T-helper 2 cell treated with Interferon-gamma antibody and Interleukin-4, amounts not matched to agents 5 μg/mL and 100 μg/mL, for 36 hours (primary cell): ENCODE results near the gene TREML4.

Experiments used
- DNase-seq: peaks from one replicate; pipeline ENCODE4 v3.0.0; 2021; ENCODE audit warnings: low spot score
- H3K27ac Mint-ChIP-seq: one replicate; pipeline ENCODE4 v1.8.0; 2021; ENCODE audit warnings: mild to moderate bottlenecking, mixed read lengths
- H3K27me3 Mint-ChIP-seq: one replicate; pipeline ENCODE4 v1.8.0; 2021; ENCODE audit warnings: low read depth, mixed read lengths
- H3K36me3 Mint-ChIP-seq: one replicate; pipeline ENCODE4 v1.8.0; 2021; ENCODE audit warnings: low read depth, mixed read lengths
- H3K4me1 Mint-ChIP-seq: one replicate; pipeline ENCODE4 v1.8.0; 2021; ENCODE audit warnings: low read depth, mixed read lengths
- H3K4me3 Mint-ChIP-seq: one replicate; pipeline ENCODE4 v1.8.0; 2022; ENCODE audit warnings: mild to moderate bottlenecking, moderate library complexity, mixed read lengths
- H3K9me3 Mint-ChIP-seq: one replicate; pipeline ENCODE4 v1.8.0; 2021; ENCODE audit warnings: mixed read lengths

TREML4 gene

DNA sequence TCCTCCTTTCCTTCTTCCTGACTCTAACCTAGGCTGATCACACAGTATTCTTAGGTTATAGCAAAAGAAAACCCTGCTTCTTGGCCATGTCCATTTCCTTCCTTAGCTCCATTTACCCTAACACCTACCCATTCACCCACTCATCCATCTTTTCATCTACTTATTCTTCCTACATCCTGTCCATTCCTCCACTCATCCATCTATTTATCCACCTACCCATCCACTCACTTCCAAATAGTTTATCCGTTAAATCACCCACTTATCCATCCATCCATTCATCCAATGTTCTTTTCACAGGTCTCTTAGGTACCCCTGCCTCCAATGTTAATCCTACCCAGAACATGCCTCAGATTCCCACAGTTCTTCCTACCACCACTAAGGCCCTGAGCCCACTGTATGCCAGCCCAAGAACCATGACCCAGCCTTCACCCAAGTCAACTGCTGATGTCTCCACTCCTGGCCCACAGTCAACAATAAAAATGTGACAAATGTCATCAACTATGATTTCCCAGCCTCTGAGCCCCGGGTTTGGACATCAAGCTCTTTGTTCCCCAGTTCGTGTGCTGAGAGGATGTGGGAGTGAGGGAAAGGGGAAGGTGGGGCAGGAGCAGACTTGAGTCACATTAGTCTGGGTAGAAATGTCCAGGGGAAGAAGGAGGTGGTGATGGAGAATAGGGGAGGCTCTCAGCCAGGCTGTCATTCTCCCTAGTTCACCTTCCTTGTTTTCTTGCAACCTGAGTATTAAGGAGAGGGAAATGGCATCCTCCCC lies 24.4 kb downstream of the TREML4 start:
- Mint-ChIP-seq H3K9me3 (no peaks in the 10 kb centered on the region), H3K27me3 (peaks cover 12% of the 10 kb centered on the region), H3K36me3 (no peaks in the 10 kb centered on the region), H3K4me1 (peaks cover 16% of the 10 kb centered on the region), H3K27ac (no peak overlapping the region), H3K4me3 (no peak overlapping the region)
- DNase-seq, result no peak

- no peak overlapping the region for H3K4me3 Mint-ChIP-seq
These were observed 27.0 kb downstream of the TREML4 start for GRCh38 chr6:41255110-41255509.

DNA sequence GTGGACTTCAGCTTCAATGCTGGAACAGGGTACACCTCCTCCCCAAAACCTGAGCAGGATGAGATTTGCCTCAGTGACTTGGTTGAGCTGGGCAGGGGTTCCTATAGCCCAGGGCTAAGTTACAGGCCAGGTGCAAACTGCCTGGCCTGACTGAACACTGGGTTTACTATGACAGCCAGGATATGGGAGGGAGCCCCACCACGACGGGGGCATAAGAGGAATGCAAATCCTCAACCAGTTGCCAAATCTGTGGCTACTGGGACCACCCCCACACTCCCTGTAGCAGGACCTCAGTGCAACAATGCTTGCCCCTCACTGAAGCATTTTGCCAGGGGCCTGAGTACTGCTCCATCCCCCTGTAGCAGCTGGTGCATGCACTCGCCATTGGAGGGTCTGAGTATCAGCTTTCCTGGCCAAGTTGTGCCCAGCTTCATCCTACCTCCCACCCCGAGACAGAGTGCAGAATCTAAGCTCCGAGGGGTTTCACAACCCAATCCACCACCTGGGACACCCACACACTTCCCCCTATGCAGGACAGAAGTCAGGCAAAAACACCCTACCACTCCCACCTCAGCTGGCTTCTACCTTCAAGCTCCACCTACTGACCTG lies 27.6 kb downstream of the TREML4 start:
- no peak for DNase-seq
- Mint-ChIP-seq H3K27ac (no peak overlapping the region), H3K9me3 (peaks cover 8% of the 10 kb centered on the region), H3K4me1 (peaks cover 5% of the 10 kb centered on the region), H3K27me3 (peaks cover 16% of the 10 kb centered on the region), H3K4me3 (no peak overlapping the region), H3K36me3 (no peaks in the 10 kb centered on the region)

More at GRCh38 chr6:41255110-41255509, 27.0 kb downstream of the TREML4 start:
- no peak for DNase-seq
- Mint-ChIP-seq H3K4me1 (peaks cover 5% of the 10 kb centered on the region), H3K27me3 (peaks cover 16% of the 10 kb centered on the region), H3K27ac (no peak overlapping the region), H3K9me3 (peaks cover 2% of the 10 kb centered on the region), H3K36me3 (no peaks in the 10 kb centered on the region)

DNA sequence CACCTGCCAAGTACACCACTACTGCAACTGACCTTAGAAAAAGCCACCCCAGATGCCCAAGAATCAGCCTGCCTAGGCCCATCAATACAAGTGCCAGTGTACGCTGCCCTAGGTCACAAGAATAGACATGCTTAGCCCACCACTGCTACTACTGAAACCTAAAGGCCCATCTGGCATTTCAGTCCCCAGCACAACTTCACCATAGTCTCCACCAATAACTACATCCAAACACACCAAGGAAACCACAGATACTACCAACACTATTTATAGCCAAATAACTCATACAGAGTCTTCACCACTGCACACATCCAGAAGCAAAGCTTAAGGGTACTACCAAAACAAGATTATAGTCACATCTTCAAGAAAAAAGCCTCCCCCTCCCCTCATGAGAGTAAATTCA lies 28.2 kb downstream of the TREML4 start:
- peaks cover 16% of the 10 kb centered on the region for H3K27me3 Mint-ChIP-seq
- H3K4me1 Mint-ChIP-seq, result peaks cover 5% of the 10 kb centered on the region
- no peaks in the 10 kb centered on the region for H3K36me3 Mint-ChIP-seq
- no peak for DNase-seq
- H3K4me3 Mint-ChIP-seq, result no peak overlapping the region
- peaks cover 12% of the 10 kb centered on the region for H3K9me3 Mint-ChIP-seq
- no peak overlapping the region for H3K27ac Mint-ChIP-seq

- Mint-ChIP-seq H3K36me3 (no peaks in the 10 kb centered on the region), H3K27me3 (peaks cover 12% of the 10 kb centered on the region), H3K4me3 (no peak overlapping the region), H3K27ac (no peak overlapping the region), H3K9me3 (peaks cover 24% of the 10 kb centered on the region), H3K4me1 (peaks cover 5% of the 10 kb centered on the region)
- no peak for DNase-seq
These were observed 29.4 kb downstream of the TREML4 start for GRCh38 chr6:41257369-41258195.

DNA sequence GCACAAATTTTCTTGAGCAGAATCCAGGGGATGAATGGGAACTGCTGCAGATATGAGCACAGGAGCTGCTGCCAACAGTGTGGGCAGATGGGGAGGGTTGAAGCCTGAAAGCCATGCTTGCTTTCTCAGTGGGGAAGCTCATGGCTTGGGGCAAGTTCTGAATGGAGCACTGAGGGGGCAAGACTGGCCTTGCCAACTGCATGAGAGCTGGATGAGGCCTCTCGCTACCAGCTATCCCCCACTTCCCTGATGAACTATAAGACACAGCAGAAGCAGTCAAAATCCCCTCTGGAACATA lies 30.0 kb downstream of the TREML4 start:
- Mint-ChIP-seq H3K4me1 (peaks cover 5% of the 10 kb centered on the region), H3K4me3 (no peak overlapping the region), H3K36me3 (no peaks in the 10 kb centered on the region), H3K9me3 (peaks cover 27% of the 10 kb centered on the region), H3K27me3 (peaks cover 11% of the 10 kb centered on the region), H3K27ac (no peak overlapping the region)
- DNase-seq, result no peak

DNA sequence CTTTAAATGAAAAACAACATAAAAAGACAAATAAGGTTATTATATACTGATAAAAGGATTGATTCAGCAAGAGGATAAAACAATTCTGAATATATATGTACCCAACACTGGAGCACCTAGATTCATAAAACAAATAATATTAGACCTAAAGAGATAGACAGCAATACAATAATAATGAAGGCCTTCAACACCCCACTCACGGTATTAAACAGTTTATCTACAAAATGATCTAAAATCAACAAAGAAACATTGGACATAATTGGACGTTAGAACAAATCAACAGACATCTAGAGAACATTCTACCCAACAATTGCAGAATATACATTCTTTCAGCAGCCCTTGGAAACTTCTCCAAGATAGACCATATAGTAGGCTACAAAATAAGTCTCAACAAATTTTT lies 34.3 kb downstream of the TREML4 start:
- H3K9me3 Mint-ChIP-seq, result peaks cover 34% of the 10 kb centered on the region
- H3K27ac Mint-ChIP-seq, result no peak overlapping the region
- no peaks in the 10 kb centered on the region for H3K4me1 Mint-ChIP-seq
- peaks cover 19% of the 10 kb centered on the region for H3K27me3 Mint-ChIP-seq
- DNase-seq, result no peak
- H3K36me3 Mint-ChIP-seq, result no peaks in the 10 kb centered on the region
- H3K4me3 Mint-ChIP-seq, result no peak overlapping the region

DNA sequence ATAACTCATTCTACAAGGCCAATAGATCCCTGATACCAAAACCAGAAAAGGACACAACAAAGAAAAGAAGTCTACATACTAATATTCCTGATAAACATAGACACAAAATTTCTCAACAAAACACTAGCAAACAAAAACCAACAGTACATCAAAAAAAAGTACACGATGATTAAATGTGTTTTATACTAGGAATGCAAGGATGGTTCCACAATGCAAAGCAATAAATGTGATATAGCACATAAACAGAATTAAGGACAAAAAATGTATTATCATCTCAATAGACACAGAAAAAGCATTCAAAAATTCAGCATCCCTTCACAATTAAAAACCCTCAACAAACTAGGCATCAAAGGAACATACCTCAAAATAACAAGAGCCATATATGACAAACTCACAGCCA lies 35.1 kb downstream of the TREML4 start:
- H3K9me3 Mint-ChIP-seq, result peaks cover 34% of the 10 kb centered on the region
- H3K27ac Mint-ChIP-seq, result no peak overlapping the region
- no peak for DNase-seq
- H3K4me3 Mint-ChIP-seq, result no peak overlapping the region
- peaks cover 19% of the 10 kb centered on the region for H3K27me3 Mint-ChIP-seq
- H3K36me3 Mint-ChIP-seq, result no peaks in the 10 kb centered on the region
- no peaks in the 10 kb centered on the region for H3K4me1 Mint-ChIP-seq

- Mint-ChIP-seq H3K27me3 (peaks cover 13% of the 10 kb centered on the region), H3K4me1 (peaks cover under 1% of the 10 kb centered on the region), H3K4me3 (no peak overlapping the region), H3K9me3 (peaks cover 20% of the 10 kb centered on the region), H3K36me3 (no peaks in the 10 kb centered on the region), H3K27ac (no peak overlapping the region)
- DNase-seq, result no peak
These were observed 38.4 kb downstream of the TREML4 start for GRCh38 chr6:41266541-41266940.

GRCh38 chr6:41268478-41268877 lies 40.3 kb downstream of the TREML4 start:
- Mint-ChIP-seq H3K36me3 (no peaks in the 10 kb centered on the region), H3K27ac (no peak overlapping the region)

GRCh38 chr6:41269166-41269565 lies 41.0 kb downstream of the TREML4 start:
- Mint-ChIP-seq H3K27me3 (peaks cover 13% of the 10 kb centered on the region), H3K9me3 (no peaks in the 10 kb centered on the region), H3K27ac (no peak overlapping the region), H3K36me3 (no peaks in the 10 kb centered on the region), H3K4me3 (no peak overlapping the region), H3K4me1 (peaks cover 8% of the 10 kb centered on the region)
- no peak for DNase-seq

More at GRCh38 chr6:41268478-41268877, 40.3 kb downstream of the TREML4 start:
- Mint-ChIP-seq H3K4me1 (peaks cover 8% of the 10 kb centered on the region), H3K4me3 (no peak overlapping the region), H3K27me3 (peaks cover 11% of the 10 kb centered on the region), H3K9me3 (peaks cover 4% of the 10 kb centered on the region)
- no peak for DNase-seq

GRCh38 chr6:41269716-41270115 lies 41.6 kb downstream of the TREML4 start:
- peaks cover 8% of the 10 kb centered on the region for H3K4me1 Mint-ChIP-seq
- H3K36me3 Mint-ChIP-seq, result no peaks in the 10 kb centered on the region

GRCh38 chr6:41271901-41272395 lies 43.8 kb downstream of the TREML4 start:
- Mint-ChIP-seq H3K4me3 (no peak overlapping the region), H3K9me3 (no peaks in the 10 kb centered on the region), H3K27me3 (peaks cover 11% of the 10 kb centered on the region), H3K4me1 (peaks cover 8% of the 10 kb centered on the region), H3K36me3 (no peaks in the 10 kb centered on the region), H3K27ac (no peak overlapping the region)
- no peak for DNase-seq

More at GRCh38 chr6:41269716-41270115, 41.6 kb downstream of the TREML4 start:
- H3K27ac Mint-ChIP-seq, result no peak overlapping the region
- no peaks in the 10 kb centered on the region for H3K9me3 Mint-ChIP-seq
- no peak overlapping the region for H3K4me3 Mint-ChIP-seq
- no peak for DNase-seq
- peaks cover 13% of the 10 kb centered on the region for H3K27me3 Mint-ChIP-seq
